IMR-90 (cell line): Measurements from ENCODE around the gene ABCB1. TPM values are rescaled to one million over a fixed set of nuclear protein-coding genes. Genes with fewer than 3 reads are reported as not detected.

Source experiments
- ATAC-seq: fragments of 200-7000 bp; cut with Tn5 transposase; 2 replicates; pipeline ENCODE4 v1.9.1; 2020; ENCODE audit warnings: low read depth, mild to moderate bottlenecking, moderate library complexity
- BruUV-seq: library from RNA; stranded (reverse); fragments of 400-500 nt; replicated peaks from 2 replicates; lab custom pipeline; 2021; lab: Mats Ljungman, UMichigan
- CTCF ChIA-PET: fragments of 300-600 bp; formaldehyde crosslinking; extraction: SDS; loops from one replicate; lab custom pipeline; 2021; ENCODE audit warnings: antibody characterized with exemption; lab: Yijun Ruan, JAX
- POLR2A ChIA-PET: fragments of 300-600 bp; sonication (Branson Sonifier 250); formaldehyde crosslinking; loops from one replicate; lab custom pipeline; 2022; ENCODE audit warnings: antibody characterized with exemption; ENCODE audit not compliant: unreplicated experiment; lab: Charles Lee
- DNase-seq: peaks from one replicate; pipeline ENCODE4 v3.0.0; 2013
- H2AFZ ChIP-seq: replicated peaks from 2 replicates; pipeline ENCODE3; 2013; ENCODE audit warnings: low read length, mild to moderate bottlenecking; ENCODE audit not compliant: poor library complexity
- H2AK5ac ChIP-seq: 2 replicates; pipeline ENCODE4 v1.6.1; 2013; ENCODE audit warnings: low read depth, low read length, inconsistent platforms
- H2AK9ac ChIP-seq: replicated peaks from 2 replicates; pipeline ENCODE3; 2013; ENCODE audit warnings: mild to moderate bottlenecking, low read depth, low read length, moderate library complexity; ENCODE audit not compliant: poor library complexity
- H2BK120ac ChIP-seq: 2 replicates; pipeline ENCODE4 v1.6.1; 2013; ENCODE audit warnings: low read depth, low read length, inconsistent platforms
- H2BK15ac ChIP-seq: 3 replicates; pipeline ENCODE4 v1.6.1; 2013; ENCODE audit warnings: low read depth, low read length, inconsistent platforms
- H2BK20ac ChIP-seq: 2 replicates; pipeline ENCODE4 v1.6.1; 2013; ENCODE audit warnings: low read depth, mild to moderate bottlenecking, inconsistent platforms, low read length, moderate library complexity
- H2BK5ac ChIP-seq: 2 replicates; pipeline ENCODE4 v1.6.1; 2013; ENCODE audit warnings: mild to moderate bottlenecking, low read depth, low read length, inconsistent platforms; ENCODE audit not compliant: poor library complexity, severe bottlenecking
- H3K14ac ChIP-seq: replicated peaks from 2 replicates; pipeline ENCODE4 v1.6.1; 2013; ENCODE audit warnings: low read depth, low read length, inconsistent platforms
- H3K18ac ChIP-seq: 2 replicates; pipeline ENCODE4 v1.6.1; 2013; ENCODE audit warnings: low read depth, low read length, control low read depth
- H3K23ac ChIP-seq: 2 replicates; pipeline ENCODE4 v1.6.1; 2013; ENCODE audit warnings: low read depth, low read length, inconsistent platforms
- H3K27ac ChIP-seq: 2 replicates; pipeline ENCODE4 v1.5.1; 2013; ENCODE audit warnings: mild to moderate bottlenecking, control low read depth, low read length; ENCODE audit not compliant: insufficient read depth
- H3K27me3 ChIP-seq: 2 replicates; pipeline ENCODE4 v1.6.1; 2013; ENCODE audit warnings: low read length; ENCODE audit not compliant: control insufficient read depth, insufficient read depth
- H3K36me3 ChIP-seq: 2 replicates; pipeline ENCODE4 v1.6.1; 2013; ENCODE audit warnings: low read length, mixed read lengths; ENCODE audit not compliant: control insufficient read depth, insufficient read depth
- H3K4ac ChIP-seq: 2 replicates; pipeline ENCODE4 v1.6.1; 2013; ENCODE audit warnings: low read depth, low read length, inconsistent platforms
- H3K4me1 ChIP-seq: 2 replicates; pipeline ENCODE4 v1.6.1; 2013; ENCODE audit warnings: low read length, mixed read lengths; ENCODE audit not compliant: control insufficient read depth, insufficient read depth
- H3K4me2 ChIP-seq: 2 replicates; pipeline ENCODE4 v1.6.1; 2013; ENCODE audit warnings: low read depth, mild to moderate bottlenecking, control low read depth, low read length, moderate library complexity
- H3K4me3 ChIP-seq: 2 replicates; pipeline ENCODE4 v1.5.1; 2013; ENCODE audit warnings: low read depth, mild to moderate bottlenecking, control low read depth, low read length, moderate library complexity; ENCODE audit not compliant: insufficient read depth
- H3K56ac ChIP-seq: 2 replicates; pipeline ENCODE4 v1.6.1; 2013; ENCODE audit warnings: low read length, inconsistent platforms; ENCODE audit not compliant: insufficient read depth; ENCODE audit errors: extremely low read depth
- H3K79me1 ChIP-seq, 2 experiments: 2 replicates each; pipeline ENCODE4 v1.6.1; 2013; ENCODE audit warnings: low read length in 2 of 2, inconsistent platforms in 1 of 2, low read depth in 1 of 2
- H3K9ac ChIP-seq: 2 replicates; pipeline ENCODE4 v1.6.1; 2013; ENCODE audit warnings: low read depth, low read length, control low read depth
- H3K9me1 ChIP-seq: 2 replicates; pipeline ENCODE4 v1.6.1; 2013; ENCODE audit warnings: low read length, inconsistent platforms; ENCODE audit not compliant: insufficient read depth
- H3K9me3 ChIP-seq: 2 replicates; pipeline ENCODE4 v1.6.1; 2013; ENCODE audit warnings: low read length; ENCODE audit not compliant: control insufficient read depth, insufficient read depth
- H4K20me1 ChIP-seq: 2 replicates; pipeline ENCODE4 v1.6.1; 2013; ENCODE audit warnings: low read length, inconsistent platforms; ENCODE audit not compliant: insufficient read depth
- H4K5ac ChIP-seq: 2 replicates; pipeline ENCODE4 v1.6.1; 2013; ENCODE audit warnings: mild to moderate bottlenecking, low read depth, low read length, control low read depth
- H4K8ac ChIP-seq, 2 experiments: 2 replicates each; pipeline ENCODE4 v1.6.1; 2013; ENCODE audit warnings: low read depth in 2 of 2, low read length in 2 of 2, control low read depth in 1 of 2, inconsistent platforms in 1 of 2
- H4K91ac ChIP-seq: 2 replicates; pipeline ENCODE4 v1.6.1; 2013; ENCODE audit warnings: low read depth, low read length, inconsistent platforms; ENCODE audit not compliant: insufficient read depth
- BHLHE40 ChIP-seq: fragments of 150-350 bp; IDR thresholded peaks from 2 replicates; pipeline ENCODE4 v1.6.1; 2016; ENCODE audit warnings: mild to moderate bottlenecking, low read depth, low read length
- CHD1 ChIP-seq: IDR thresholded peaks from 2 replicates; pipeline ENCODE4 v1.6.1; 2012; ENCODE audit warnings: low read depth, low read length, improper control_type of control experiment
- FOS ChIP-seq: fragments of 150-350 bp; IDR thresholded peaks from 2 replicates; pipeline ENCODE4 v1.6.1; 2016; ENCODE audit warnings: low read depth, low read length
- MAFK ChIP-seq: IDR thresholded peaks from 2 replicates; pipeline ENCODE4 v1.6.1; 2012; ENCODE audit warnings: low read depth, low read length, improper control_type of control experiment
- MAZ ChIP-seq: IDR thresholded peaks from 2 replicates; pipeline ENCODE4 v1.6.1; 2012; ENCODE audit warnings: low read depth, mild to moderate bottlenecking, low read length, improper control_type of control experiment, moderate library complexity, borderline replicate concordance
- MXI1 ChIP-seq: IDR thresholded peaks from 2 replicates; pipeline ENCODE4 v1.6.1; 2012; ENCODE audit warnings: low read depth, mild to moderate bottlenecking, low read length, moderate library complexity, borderline replicate concordance
- POLR2A ChIP-seq: IDR thresholded peaks from 2 replicates; pipeline ENCODE4 v1.6.1; 2012; ENCODE audit warnings: mild to moderate bottlenecking, low read depth, low read length
- RAD21 ChIP-seq: IDR thresholded peaks from 2 replicates; pipeline ENCODE4 v1.6.1; 2012; ENCODE audit warnings: low read length, improper control_type of control experiment
- RCOR1 ChIP-seq: IDR thresholded peaks from 2 replicates; pipeline ENCODE4 v1.6.1; 2012; ENCODE audit warnings: mild to moderate bottlenecking, low read length, improper control_type of control experiment; ENCODE audit not compliant: insufficient replicate concordance
- USF2 ChIP-seq: fragments of 150-350 bp; IDR thresholded peaks from 2 replicates; pipeline ENCODE4 v1.6.1; 2017; ENCODE audit warnings: mild to moderate bottlenecking, antibody characterized with exemption, low read length, low read depth
- WGBS, 2 experiments: methylation state at CpG; one replicate each; pipeline versions ENCODE4 v1.1.5 to v1.1.7; 2013; ENCODE audit warnings: missing lambda C conversion rate in 2 of 2; ENCODE audit not compliant: insufficient read length in 1 of 2; ENCODE audit errors: extremely low coverage in 2 of 2; 5-methylcytosine and 5-hydroxymethylcytosine counted together
- dilution Hi-C: fragments of 300-500 bp; cut with HindIII; formaldehyde crosslinking; loops from one replicate; pipeline ENCODE4 v1.14.3; 2018; ENCODE audit warnings: low sequenced_read_pairs; ENCODE audit not compliant: unreplicated experiment
- in situ Hi-C: fragments of 300-500 bp; cut with MboI; formaldehyde crosslinking; loops from 3 replicates; pipeline ENCODE4 v1.14.3; 2019; ENCODE audit warnings: low sequenced_read_pairs, inconsistent platforms, mixed read lengths
- intact Hi-C: fragments of 100-400 bp; cut with micrococcal nuclease; formaldehyde crosslinking; loops from 2 replicates; pipeline ENCODE4 v1.10.0; 2022
- polyA plus RNA-seq, 3 experiments: library from polyadenylated mRNA; depleted of rRNA; stranded (reverse); fragments of >200 nt; gene quantifications; 2 replicates each; pipeline ENCODE4 v1.2.3, GENCODE V29; 2012; ENCODE audit warnings: low replicate concordance in 1 of 3
- total RNA-seq: library from RNA; depleted of rRNA; stranded (reverse); fragments of >200 nt; gene quantifications from 2 replicates; pipeline ENCODE4 v1.2.3, GENCODE V29; 2012
- TF ChIP-seq, protein P1 (sequence below): conservative IDR thresholded peaks from 2 replicates; pipeline ENCODE4 v1.5.1; 2012; ENCODE audit warnings: mild to moderate bottlenecking, low read depth, low read length, improper control_type of control experiment

ABCB1 gene
- total and polyA plus RNA-seq, 2 of the 4 experiments (the other 2 are of a cell fraction), result 0.80 to 0.90 TPM

- H4K5ac ChIP-seq, result no peak overlapping the region
- 80% methylated on average over 1 of the region's 8 CpGs; no CpG with 5 or more reads in 1 of the 2 experiments for WGBS, 2 experiments
- no TSS peak for BruUV-seq
- no peaks in the 10 kb centered on the region for H3K4me1 ChIP-seq
- no peak overlapping the region for H2BK5ac ChIP-seq
- no peaks in the 10 kb centered on the region for H3K36me3 ChIP-seq
- H4K91ac ChIP-seq, result no peak overlapping the region
- H2AK5ac ChIP-seq, result no peak overlapping the region
- H3K18ac ChIP-seq, result no peak overlapping the region
- no peak overlapping the region for H3K4ac ChIP-seq
- peaks cover 28% of the 10 kb centered on the region for H3K27me3 ChIP-seq
- H2BK120ac ChIP-seq, result no peak overlapping the region
- no peak overlapping the region for H3K56ac ChIP-seq
- dilution Hi-C loops (no loop called here), intact Hi-C loops (no loop called here), in situ Hi-C loops (no loop called here)
- DNase-seq (no peak), ATAC-seq (no peak)
- H3K9me1 ChIP-seq, result no peaks in the 10 kb centered on the region
- peak overlapping the region; percentile 36 for H2AFZ ChIP-seq
- H3K27ac ChIP-seq, result no peak overlapping the region
- H3K9me3 ChIP-seq, result no peaks in the 10 kb centered on the region
- no peak overlapping the region for H3K4me3 ChIP-seq
- H3K14ac ChIP-seq, result no peak overlapping the region
- no peaks in the 10 kb centered on the region for H4K20me1 ChIP-seq
- no peak for TF ChIP-seq RCOR1
- TF ChIP-seq MXI1, result no peak
- TF ChIP-seq, protein P1, sequence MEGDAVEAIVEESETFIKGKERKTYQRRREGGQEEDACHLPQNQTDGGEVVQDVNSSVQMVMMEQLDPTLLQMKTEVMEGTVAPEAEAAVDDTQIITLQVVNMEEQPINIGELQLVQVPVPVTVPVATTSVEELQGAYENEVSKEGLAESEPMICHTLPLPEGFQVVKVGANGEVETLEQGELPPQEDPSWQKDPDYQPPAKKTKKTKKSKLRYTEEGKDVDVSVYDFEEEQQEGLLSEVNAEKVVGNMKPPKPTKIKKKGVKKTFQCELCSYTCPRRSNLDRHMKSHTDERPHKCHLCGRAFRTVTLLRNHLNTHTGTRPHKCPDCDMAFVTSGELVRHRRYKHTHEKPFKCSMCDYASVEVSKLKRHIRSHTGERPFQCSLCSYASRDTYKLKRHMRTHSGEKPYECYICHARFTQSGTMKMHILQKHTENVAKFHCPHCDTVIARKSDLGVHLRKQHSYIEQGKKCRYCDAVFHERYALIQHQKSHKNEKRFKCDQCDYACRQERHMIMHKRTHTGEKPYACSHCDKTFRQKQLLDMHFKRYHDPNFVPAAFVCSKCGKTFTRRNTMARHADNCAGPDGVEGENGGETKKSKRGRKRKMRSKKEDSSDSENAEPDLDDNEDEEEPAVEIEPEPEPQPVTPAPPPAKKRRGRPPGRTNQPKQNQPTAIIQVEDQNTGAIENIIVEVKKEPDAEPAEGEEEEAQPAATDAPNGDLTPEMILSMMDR, result no peak
- TF ChIP-seq MAZ, result no peak
- TF ChIP-seq USF2, result no peak
- no peak for TF ChIP-seq POLR2A
- no peak for TF ChIP-seq MAFK
- TF ChIP-seq BHLHE40, result no peak
- TF ChIP-seq FOS, result no peak
- no peak for TF ChIP-seq CHD1
- TF ChIP-seq RAD21, result no peak
- no peak overlapping the region for H2BK15ac ChIP-seq
- H3K9ac ChIP-seq, result no peak overlapping the region
- no peaks in the 10 kb centered on the region for H3K79me1 ChIP-seq
- no peak overlapping the region for H3K23ac ChIP-seq
- H2BK20ac ChIP-seq, result no peak overlapping the region
- no peak overlapping the region for H4K8ac ChIP-seq
- ChIA-PET CTCF (no interaction called here), POLR2A (no interaction called here)
- H3K4me2 ChIP-seq, result no peak overlapping the region
- H2AK9ac ChIP-seq, result no peak overlapping the region
Observed at GRCh38 chr7:87476179-87476557, 124.5 kb downstream of the ABCB1 start.
